GDM1 (cell line): ENCODE results near the gene GDF10.

ENCODE experiments used
- DNase-seq: peaks from one replicate; lab custom pipeline; 2025; lab: John Stamatoyannopoulos, UW

GDF10 gene

GRCh38 chr10:47294057-47294456 lies 5.9 kb upstream of the GDF10 start:
- DNase-seq = no peak

GRCh38 chr10:47294501-47294900 lies 5.5 kb upstream of the GDF10 start:
- no peak for DNase-seq

GRCh38 chr10:47295411-47295810 lies 4.6 kb upstream of the GDF10 start:
- no peak for DNase-seq

GRCh38 chr10:47296156-47296894 lies 3.7 kb upstream of the GDF10 start:
- no peak for DNase-seq

- no peak for DNase-seq
Measured at GRCh38 chr10:47296941-47297340, 3.1 kb upstream of the GDF10 start.

GRCh38 chr10:47297866-47298540 lies 2.0 kb upstream of the GDF10 start:
- DNase-seq = no peak

GRCh38 chr10:47298715-47299114 lies 1.3 kb upstream of the GDF10 start:
- no peak for DNase-seq

- no peak for DNase-seq
Measured at GRCh38 chr10:47300429-47300931, 483 bp downstream of the GDF10 start.

GRCh38 chr10:47301833-47302232 lies 1.8 kb downstream of the GDF10 start:
- DNase-seq = no peak

GRCh38 chr10:47303105-47303504 lies 3.1 kb downstream of the GDF10 start:
- no peak for DNase-seq

- no peak for DNase-seq
Measured at GRCh38 chr10:47303866-47304265, 3.9 kb downstream of the GDF10 start.

- DNase-seq = no peak
Measured at GRCh38 chr10:47305566-47305965, 5.6 kb downstream of the GDF10 start.

GRCh38 chr10:47306387-47307210 lies 6.6 kb downstream of the GDF10 start:
- DNase-seq = peak; percentile 12

GRCh38 chr10:47307381-47307780 lies 7.4 kb downstream of the GDF10 start:
- DNase-seq = no peak

- no peak for DNase-seq
Measured at GRCh38 chr10:47308775-47309174, 8.8 kb downstream of the GDF10 start.

GRCh38 chr10:47309408-47310089 lies 9.6 kb downstream of the GDF10 start:
- no peak for DNase-seq

- no peak for DNase-seq
Measured at GRCh38 chr10:47310090-47310505, 10.1 kb downstream of the GDF10 start.

GRCh38 chr10:47311193-47311931 lies 11.4 kb downstream of the GDF10 start:
- DNase-seq = no peak

GRCh38 chr10:47311932-47312662 lies 12.1 kb downstream of the GDF10 start:
- DNase-seq = peak; percentile 62

GRCh38 chr10:47312663-47312995 lies 12.6 kb downstream of the GDF10 start:
- no peak for DNase-seq
